K562 (cell line): Measurements from ENCODE around the gene VPS13D. TPM values are rescaled to one million over a fixed set of nuclear protein-coding genes. Genes with fewer than 3 reads are reported as not detected.

Source experiments
- FOS ChIP-seq: IDR thresholded peaks from 3 replicates; pipeline ENCODE4 v1.6.1; 2011; ENCODE audit not compliant: insufficient read length; ENCODE audit errors: extremely low read depth
- MBD2 ChIP-seq: sonication (generic); IDR thresholded peaks from 2 replicates; pipeline ENCODE4 v1.6.1; 2016; ENCODE audit warnings: low read depth, borderline replicate concordance
- NR4A1 ChIP-seq, 2 experiments: fragments of 250-450 bp in 1 of 2; fragments of 450-650 bp in 1 of 2; sonication (Bioruptor Pico) in 1 of 2; IDR thresholded peaks; 2 replicates each; pipeline versions ENCODE4 v1.4.0 to v1.6.1; 2016 to 2020; ENCODE audit warnings: mild to moderate bottlenecking in 2 of 2, missing compliant biosample characterization in 1 of 2, missing genetic modification characterization in 1 of 2, moderate library complexity in 1 of 2
- REST ChIP-seq, 2 experiments: fragments of 450-650 bp; formaldehyde crosslinking in 1 of 2; IDR thresholded peaks; 2 replicates each; pipeline versions ENCODE4 v1.4.0 to v1.6.1; 2014 to 2020; ENCODE audit warnings: mild to moderate bottlenecking in 2 of 2, borderline replicate concordance in 1 of 2, low read depth in 1 of 2
- WHSC1 ChIP-seq: IDR thresholded peaks from one replicate; pipeline ENCODE4 v1.6.1; 2012; ENCODE audit warnings: low read length, control low read depth, inconsistent platforms
- ZNF24 ChIP-seq: fragments of 450-650 bp; IDR thresholded peaks from 2 replicates; pipeline ENCODE4 v1.6.1; 2016
- ZNF408 ChIP-seq: fragments of 250-450 bp; sonication (Bioruptor Pico); IDR thresholded peaks from 2 replicates; pipeline ENCODE4 v1.4.0; 2020; ENCODE audit warnings: low read depth, mild to moderate bottlenecking, moderate library complexity
- ZNF780A ChIP-seq: fragments of 250-450 bp; sonication (Bioruptor Pico); IDR thresholded peaks from 2 replicates; pipeline ENCODE4 v1.5.0; 2021; ENCODE audit warnings: mild to moderate bottlenecking
- polyA plus RNA-seq, 8 experiments: library from polyadenylated mRNA; depleted of rRNA in 4 of 8; stranded (reverse) in 5 of 8; unstranded in 3 of 8; fragments of >200 nt; fragmentation: Nextera tagmentation in 2 of 8; fragmentation: Illumina TruSeq in 1 of 8; extraction: Ambion mirVana in 2 of 8; extraction: Trizol in 1 of 8; gene quantifications; 2 replicates each; pipeline versions ENCODE4 v1.2.1 to v1.2.3, GENCODE V29; 2011 to 2014; ENCODE audit warnings: inconsistent platforms in 1 of 8, missing spikeins in 1 of 8
- total RNA-seq, 7 experiments: library from RNA; depleted of rRNA in 6 of 7; stranded (reverse); fragments of >200 nt in 6 of 7; fragmentation: Illumina TruSeq in 2 of 7; extraction: Trizol in 2 of 7; gene quantifications; 2 replicates each; pipeline versions ENCODE4 v1.2.1 to v1.2.3, GENCODE V29; 2011 to 2021; ENCODE audit warnings: low replicate concordance in 1 of 7
- TF ChIP-seq, protein P1 (sequence below): fragments of 450-650 bp; IDR thresholded peaks from 2 replicates; pipeline ENCODE4 v1.6.1; 2017; ENCODE audit warnings: mild to moderate bottlenecking, moderate library complexity
- TF ChIP-seq, protein P2 (sequence below): sonication (generic); formaldehyde crosslinking; IDR thresholded peaks from 2 replicates; pipeline ENCODE4 v1.8.0; 2023; ENCODE audit warnings: missing genetic modification reagents, mild to moderate bottlenecking, borderline replicate concordance

The VPS13D gene
- total and polyA plus RNA-seq, 9 of the 15 experiments (the other 6 are each of a cell fraction or from before 2014, with no cell fraction given): 6.1 to 51.5 (median 38.5) TPM

- TF ChIP-seq, protein P1, sequence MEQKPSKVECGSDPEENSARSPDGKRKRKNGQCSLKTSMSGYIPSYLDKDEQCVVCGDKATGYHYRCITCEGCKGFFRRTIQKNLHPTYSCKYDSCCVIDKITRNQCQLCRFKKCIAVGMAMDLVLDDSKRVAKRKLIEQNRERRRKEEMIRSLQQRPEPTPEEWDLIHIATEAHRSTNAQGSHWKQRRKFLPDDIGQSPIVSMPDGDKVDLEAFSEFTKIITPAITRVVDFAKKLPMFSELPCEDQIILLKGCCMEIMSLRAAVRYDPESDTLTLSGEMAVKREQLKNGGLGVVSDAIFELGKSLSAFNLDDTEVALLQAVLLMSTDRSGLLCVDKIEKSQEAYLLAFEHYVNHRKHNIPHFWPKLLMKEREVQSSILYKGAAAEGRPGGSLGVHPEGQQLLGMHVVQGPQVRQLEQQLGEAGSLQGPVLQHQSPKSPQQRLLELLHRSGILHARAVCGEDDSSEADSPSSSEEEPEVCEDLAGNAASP: no peak
- TF ChIP-seq ZNF24 (peak; percentile 72; the same call in 1 of the 2 replicates), ZNF780A (CRISPR knock-in tag) (no peak), WHSC1 (no peak), ZNF408 (no peak), MBD2 (peak; percentile 89), NR4A1 (CRISPR knock-in tag; IDR thresholded peaks at IDR 0.05) (peak; percentile 67; the same call in 1 of the 2 replicates), NR4A1 (tag; IDR thresholded peaks at IDR 0.05) (peak; percentile 81), REST (IDR thresholded peaks at IDR 0.05; ENCODE audit: borderline replicate concordance) (peak; percentile 46; the same call in 1 of the 2 replicates), REST (CRISPR knock-in tag; IDR thresholded peaks at IDR 0.05; ENCODE audit: low read depth) (no peak; the same call in 1 of the 2 replicates), FOS (no peak)
- TF ChIP-seq, protein P2, sequence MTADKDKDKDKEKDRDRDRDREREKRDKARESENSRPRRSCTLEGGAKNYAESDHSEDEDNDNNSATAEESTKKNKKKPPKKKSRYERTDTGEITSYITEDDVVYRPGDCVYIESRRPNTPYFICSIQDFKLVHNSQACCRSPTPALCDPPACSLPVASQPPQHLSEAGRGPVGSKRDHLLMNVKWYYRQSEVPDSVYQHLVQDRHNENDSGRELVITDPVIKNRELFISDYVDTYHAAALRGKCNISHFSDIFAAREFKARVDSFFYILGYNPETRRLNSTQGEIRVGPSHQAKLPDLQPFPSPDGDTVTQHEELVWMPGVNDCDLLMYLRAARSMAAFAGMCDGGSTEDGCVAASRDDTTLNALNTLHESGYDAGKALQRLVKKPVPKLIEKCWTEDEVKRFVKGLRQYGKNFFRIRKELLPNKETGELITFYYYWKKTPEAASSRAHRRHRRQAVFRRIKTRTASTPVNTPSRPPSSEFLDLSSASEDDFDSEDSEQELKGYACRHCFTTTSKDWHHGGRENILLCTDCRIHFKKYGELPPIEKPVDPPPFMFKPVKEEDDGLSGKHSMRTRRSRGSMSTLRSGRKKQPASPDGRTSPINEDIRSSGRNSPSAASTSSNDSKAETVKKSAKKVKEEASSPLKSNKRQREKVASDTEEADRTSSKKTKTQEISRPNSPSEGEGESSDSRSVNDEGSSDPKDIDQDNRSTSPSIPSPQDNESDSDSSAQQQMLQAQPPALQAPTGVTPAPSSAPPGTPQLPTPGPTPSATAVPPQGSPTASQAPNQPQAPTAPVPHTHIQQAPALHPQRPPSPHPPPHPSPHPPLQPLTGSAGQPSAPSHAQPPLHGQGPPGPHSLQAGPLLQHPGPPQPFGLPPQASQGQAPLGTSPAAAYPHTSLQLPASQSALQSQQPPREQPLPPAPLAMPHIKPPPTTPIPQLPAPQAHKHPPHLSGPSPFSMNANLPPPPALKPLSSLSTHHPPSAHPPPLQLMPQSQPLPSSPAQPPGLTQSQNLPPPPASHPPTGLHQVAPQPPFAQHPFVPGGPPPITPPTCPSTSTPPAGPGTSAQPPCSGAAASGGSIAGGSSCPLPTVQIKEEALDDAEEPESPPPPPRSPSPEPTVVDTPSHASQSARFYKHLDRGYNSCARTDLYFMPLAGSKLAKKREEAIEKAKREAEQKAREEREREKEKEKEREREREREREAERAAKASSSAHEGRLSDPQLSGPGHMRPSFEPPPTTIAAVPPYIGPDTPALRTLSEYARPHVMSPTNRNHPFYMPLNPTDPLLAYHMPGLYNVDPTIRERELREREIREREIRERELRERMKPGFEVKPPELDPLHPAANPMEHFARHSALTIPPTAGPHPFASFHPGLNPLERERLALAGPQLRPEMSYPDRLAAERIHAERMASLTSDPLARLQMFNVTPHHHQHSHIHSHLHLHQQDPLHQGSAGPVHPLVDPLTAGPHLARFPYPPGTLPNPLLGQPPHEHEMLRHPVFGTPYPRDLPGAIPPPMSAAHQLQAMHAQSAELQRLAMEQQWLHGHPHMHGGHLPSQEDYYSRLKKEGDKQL (CRISPR knock-in tag): no peak
Measured at GRCh38 chr1:12477936-12478611, 248.2 kb downstream of the VPS13D start (continued).
